G401 (cell line): ENCODE measurements around the gene MGMT. TPM values are rescaled to one million over a fixed set of nuclear protein-coding genes. Genes with fewer than 3 reads are reported as not detected.

Source experiments
- DNase-seq: peaks from one replicate; pipeline ENCODE4 v3.0.0-alpha.2; 2015; ENCODE audit warnings: low spot score
- in situ Hi-C: cut with HindIII; loops from 2 replicates; pipeline ENCODE4 v1.10.0; 2016; ENCODE audit warnings: low sequenced_read_pairs, mixed read lengths
- total RNA-seq: library from RNA; depleted of rRNA; stranded (reverse); fragments of >200 nt; shearing (Covaris generic); gene quantifications from 2 replicates; pipeline ENCODE4 v1.2.3, GENCODE V29; 2014

Gene MGMT
- total RNA-seq, 1 experiment from 2014 or later: 60.3 TPM

DNA sequence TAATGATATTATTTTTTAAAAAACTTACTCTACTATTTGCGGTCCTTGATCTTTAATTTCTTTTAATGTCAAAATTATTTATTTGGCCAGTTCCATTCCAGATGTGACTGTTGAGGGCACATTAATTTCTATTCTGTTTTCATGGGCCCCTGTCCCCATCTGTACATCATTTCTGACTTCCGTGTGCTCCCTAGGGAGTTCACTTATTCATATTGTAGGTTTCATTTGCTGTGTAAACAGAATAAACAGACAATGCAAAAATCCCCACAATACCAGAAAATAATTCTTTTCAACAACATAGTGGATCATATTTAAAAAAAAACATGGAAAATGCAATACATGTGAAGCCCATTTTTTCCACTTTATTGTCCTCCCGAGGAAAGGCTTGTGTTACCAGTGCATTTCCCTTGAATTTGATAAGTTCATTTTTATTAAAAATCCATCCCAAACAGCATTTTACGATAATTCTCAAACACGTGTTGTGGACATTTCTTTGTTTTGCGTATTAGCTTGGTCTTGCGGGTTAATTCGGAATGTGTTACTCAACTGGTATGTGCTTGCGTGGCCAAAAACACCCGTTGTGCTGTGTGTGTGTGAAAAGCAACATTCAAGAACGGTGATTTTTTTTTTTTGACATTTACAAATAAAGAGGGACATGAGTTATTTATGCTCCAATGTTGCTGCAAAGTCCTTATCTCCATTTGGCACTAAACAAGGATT, 138.4 kb downstream of the MGMT start:
- no peak for DNase-seq
- in situ Hi-C loops: no loop called here

DNA sequence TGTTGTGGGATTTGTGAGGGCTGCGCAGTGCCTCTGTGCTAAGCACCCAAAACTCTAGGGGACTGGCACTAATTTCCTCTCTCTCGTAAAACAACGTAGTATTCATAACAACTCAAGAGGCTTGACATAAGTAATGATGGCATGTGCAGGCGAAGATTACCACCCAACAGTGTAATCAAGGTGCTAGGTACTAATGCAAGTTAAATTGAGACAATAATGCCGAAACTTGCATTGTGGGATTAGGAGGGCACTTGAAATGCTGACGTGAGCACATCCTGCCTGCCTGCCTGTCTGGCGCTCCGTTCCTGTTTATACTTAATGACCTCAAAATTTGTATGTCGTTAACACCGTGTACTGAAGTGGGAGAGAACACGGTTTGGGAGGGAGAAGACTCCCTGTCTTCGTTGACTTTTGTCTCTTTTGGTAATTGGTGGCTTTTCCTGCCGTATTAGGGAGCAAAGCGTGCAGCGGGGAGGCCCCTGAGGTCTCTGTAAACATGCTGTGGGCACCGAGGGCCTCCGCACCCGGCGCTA, 139.0 kb downstream of the MGMT start:
- DNase-seq: no peak
- in situ Hi-C loops: no loop called here

GRCh38 chr10:129607607-129608109, 140.6 kb downstream of the MGMT start:
- DNase-seq: no peak
- in situ Hi-C loops: no loop called here

DNA sequence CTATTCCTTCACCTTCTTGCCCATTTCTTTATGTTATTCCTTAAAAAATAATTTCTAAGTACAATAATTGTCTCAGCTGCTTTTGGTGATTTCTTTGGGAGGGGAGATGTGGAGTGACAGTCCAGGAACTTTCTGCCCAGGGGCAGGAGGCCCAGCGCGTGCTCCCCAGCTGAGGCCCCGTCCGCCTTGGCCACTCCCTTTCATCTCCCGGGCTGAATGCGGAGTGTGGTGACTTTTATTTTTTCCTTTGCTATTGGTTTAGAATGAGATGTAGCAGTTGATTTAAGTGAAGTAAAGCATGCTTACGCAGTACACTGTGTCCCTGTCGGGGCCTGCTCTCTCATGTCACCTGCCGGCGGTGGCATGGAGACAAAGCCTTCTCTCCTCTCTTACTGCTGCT, 141.6 kb downstream of the MGMT start:
- in situ Hi-C loops: no loop called here
- no peak for DNase-seq

DNA sequence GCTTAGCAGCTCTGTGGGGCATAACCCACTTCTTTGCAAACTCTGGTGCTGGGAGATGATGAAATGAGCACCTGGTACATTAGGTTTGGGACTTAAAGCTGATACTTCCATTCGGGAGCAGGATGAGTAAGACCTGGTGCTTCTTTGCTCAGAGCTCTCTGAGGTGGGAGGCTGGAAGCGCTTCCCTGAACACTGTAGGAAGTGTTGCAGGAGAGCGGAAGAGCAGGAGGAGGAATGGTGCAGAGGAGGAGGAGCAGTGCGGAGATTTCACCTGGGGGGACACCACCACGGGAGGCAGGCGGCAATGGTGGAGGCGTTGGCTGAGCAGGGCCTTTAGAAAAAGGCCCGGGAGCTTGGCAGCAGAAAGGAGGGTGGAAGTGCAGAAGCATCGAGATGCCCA, 142.5 kb downstream of the MGMT start:
- no peak for DNase-seq
- in situ Hi-C loops: no loop called here

- no peak for DNase-seq
- in situ Hi-C loops: no loop called here
These were observed 145.6 kb downstream of the MGMT start for GRCh38 chr10:129612481-129613109.

GRCh38 chr10:129613377-129613980, 146.4 kb downstream of the MGMT start:
- in situ Hi-C loops: no loop called here
- no peak for DNase-seq

GRCh38 chr10:129614341-129614740, 147.3 kb downstream of the MGMT start:
- no peak for DNase-seq
- in situ Hi-C loops: no loop called here

DNA sequence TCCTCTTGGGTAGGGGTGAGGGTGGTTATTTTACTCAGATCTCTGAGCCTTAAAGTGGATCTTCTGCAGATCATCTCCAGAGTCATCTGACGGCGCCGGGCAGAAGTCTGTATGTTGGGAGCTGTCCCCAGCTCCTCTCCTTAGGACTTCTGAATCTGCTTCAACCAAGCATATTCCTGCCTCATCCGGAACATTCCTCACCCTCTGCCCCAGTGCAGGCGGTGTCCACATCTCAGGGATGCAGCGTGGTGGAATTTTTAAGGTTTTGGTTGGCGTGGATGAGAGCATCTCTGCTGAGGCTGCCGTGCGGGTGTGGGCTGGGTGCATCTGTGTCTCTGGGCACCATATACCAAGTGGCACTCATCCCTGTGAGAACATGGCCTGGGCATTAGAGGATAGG, 148.3 kb downstream of the MGMT start:
- in situ Hi-C loops: no loop called here
- no peak for DNase-seq

- in situ Hi-C loops: no loop called here
- DNase-seq: no peak
These were observed 149.0 kb downstream of the MGMT start for GRCh38 chr10:129615921-129616525.

GRCh38 chr10:129617768-129618167, 150.7 kb downstream of the MGMT start:
- no peak for DNase-seq
- in situ Hi-C loops: no loop called here

- in situ Hi-C loops: no loop called here
- no peak for DNase-seq
These were observed 154.0 kb downstream of the MGMT start for GRCh38 chr10:129621062-129621461.

DNA sequence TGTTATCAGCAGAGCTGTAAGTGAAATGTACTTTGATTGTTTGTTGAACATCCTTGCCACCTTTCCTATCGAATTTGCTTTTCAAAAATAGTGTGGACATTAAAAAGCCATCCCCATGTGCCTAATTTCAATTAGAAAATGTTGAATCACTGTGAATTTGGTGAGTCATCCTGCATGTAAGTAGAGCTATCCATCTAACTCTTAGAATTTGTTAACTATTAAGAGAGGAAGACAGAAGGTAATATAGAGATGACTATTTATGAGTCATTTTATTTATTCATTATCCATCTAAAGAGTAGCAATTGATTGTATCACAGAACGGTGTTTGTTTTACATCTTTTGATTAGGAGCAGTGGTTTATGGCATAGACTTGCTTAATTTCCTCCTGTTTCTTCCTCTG, 154.7 kb downstream of the MGMT start:
- no peak for DNase-seq
- in situ Hi-C loops: no loop called here

DNA sequence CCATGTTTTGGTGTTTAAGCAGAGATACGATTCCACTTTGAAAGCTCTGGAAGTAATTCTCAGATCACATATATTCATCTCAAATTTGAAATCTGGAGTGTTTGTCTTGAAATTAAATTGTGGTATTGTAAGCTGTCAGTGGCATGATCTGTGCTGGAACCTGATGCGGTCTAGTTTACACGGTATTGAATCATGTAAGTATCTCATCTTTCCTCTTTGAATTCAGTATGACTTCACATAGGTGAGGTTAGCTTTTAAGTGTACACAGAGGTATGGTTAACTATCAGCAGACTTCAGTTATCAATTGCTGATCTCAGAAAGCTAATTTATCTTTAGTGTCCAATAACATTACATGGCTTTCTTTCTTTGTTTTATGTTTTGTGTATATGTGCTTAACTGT, 155.2 kb downstream of the MGMT start:
- DNase-seq: no peak
- in situ Hi-C loops: no loop called here

DNA sequence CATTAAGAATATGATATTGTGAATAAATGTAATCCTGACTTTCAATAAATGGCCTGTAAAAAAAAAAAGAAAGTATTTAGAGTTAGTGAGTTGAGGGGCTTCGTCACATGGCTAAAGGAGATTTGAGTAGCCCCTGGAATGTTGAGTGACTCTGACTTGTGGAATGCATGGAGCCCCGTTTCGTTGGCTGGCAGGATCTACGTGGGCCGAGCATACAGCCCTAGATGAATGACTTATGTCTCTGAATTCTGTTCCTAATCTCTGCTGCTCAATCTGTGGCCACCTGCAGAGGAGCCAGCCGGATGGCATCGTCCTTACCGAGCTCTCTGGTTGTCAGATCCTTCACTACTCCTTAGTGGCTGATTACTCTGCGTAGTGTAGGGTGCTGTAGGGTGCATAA, 155.7 kb downstream of the MGMT start:
- in situ Hi-C loops: no loop called here
- DNase-seq: no peak

- in situ Hi-C loops: no loop called here
- DNase-seq: no peak
These were observed 157.5 kb downstream of the MGMT start for GRCh38 chr10:129624526-129624925.

DNA sequence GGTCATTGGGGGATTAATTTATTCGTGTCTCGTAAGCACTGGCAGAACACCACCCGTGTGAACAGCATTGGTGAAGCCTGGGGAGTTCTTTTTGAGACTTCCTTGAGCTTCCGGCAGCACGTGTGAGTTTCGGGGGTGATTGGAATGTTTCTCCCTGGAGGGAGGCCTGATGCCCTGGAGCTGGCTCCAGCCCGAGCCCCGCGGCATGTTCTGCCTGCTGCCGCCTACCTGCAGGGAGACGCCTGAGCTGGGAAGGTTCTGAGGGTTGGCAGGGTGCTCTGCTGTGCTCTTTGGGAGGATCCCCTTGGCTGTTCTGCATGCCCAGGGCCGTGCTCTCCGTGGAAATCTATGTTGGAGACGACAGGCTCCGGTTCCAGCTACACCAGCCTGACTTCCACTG, 159.3 kb downstream of the MGMT start:
- DNase-seq: no peak
- in situ Hi-C loops: no loop called here

GRCh38 chr10:129626796-129627435, 159.9 kb downstream of the MGMT start:
- in situ Hi-C loops: no loop called here
- DNase-seq: no peak

- no peak for DNase-seq
- in situ Hi-C loops: no loop called here
These were observed 160.4 kb downstream of the MGMT start for GRCh38 chr10:129627442-129627841.
